Measurements from ENCODE around the gene TSPAN32.

TSPAN32 gene

GRCh38 chr11:2266586-2267305 lies 35.1 kb upstream of the TSPAN32 start:
- no peaks in the 10 kb centered on the region for H3K9me3 ChIP-seq (ENCODE audit: control insufficient read depth, insufficient read depth, low read depth, low read length)
- no peaks in the 10 kb centered on the region for H3K4me1 ChIP-seq (ENCODE audit: control insufficient read depth, insufficient read depth, low read length)
- ChIA-PET CTCF (interaction anchor here (1.5 kb wide), 1 partner anchor 154 kb away, joined by 5 read pairs; no protein-coding TSS in a partner anchor), POLR2A (no interaction called here)
- H3K27ac ChIP-seq (ENCODE audit: extremely low read depth, low read depth, low read length), result no peak overlapping the region
- TF ChIP-seq ZNF362 (tag by site-specific recombination; IDR thresholded peaks at IDR 0.05) (no peak), ZNF2 (tag by site-specific recombination; IDR thresholded peaks at IDR 0.05) (no peak), ZNF133 (tag by site-specific recombination; IDR thresholded peaks at IDR 0.05) (no peak), ZNF266 (tag by site-specific recombination; IDR thresholded peaks at IDR 0.05; ENCODE audit: low read depth) (no peak), ZNF311 (tag by site-specific recombination; IDR thresholded peaks at IDR 0.05; ENCODE audit: borderline replicate concordance) (no peak), ZFP37 (tag by site-specific recombination; IDR thresholded peaks at IDR 0.05) (no peak), OSR2 (tag by site-specific recombination; IDR thresholded peaks at IDR 0.05) (no peak), ZBTB8A (tag by site-specific recombination; IDR thresholded peaks at IDR 0.05) (no peak), ZNF521 (tag by site-specific recombination; IDR thresholded peaks at IDR 0.05) (no peak), ZNF677 (tag by site-specific recombination; IDR thresholded peaks at IDR 0.05) (no peak), GLI4 (tag by site-specific recombination; IDR thresholded peaks at IDR 0.05) (no peak), ZNF24 (tag by site-specific recombination; IDR thresholded peaks at IDR 0.05) (no peak), ZSCAN30 (tag by site-specific recombination; IDR thresholded peaks at IDR 0.05) (no peak), KLF9 (tag by site-specific recombination; IDR thresholded peaks at IDR 0.05; ENCODE audit: low read depth) (no peak)
- H3K36me3 ChIP-seq (ENCODE audit: control insufficient read depth in 2 of 2, insufficient read depth in 1 of 2, low read length in 2 of 2), result no peaks in the 10 kb centered on the region
- H3K4me3 ChIP-seq (ENCODE audit: low read depth, low read length), result no peak overlapping the region

- no peak for TF ChIP-seq ZNF426 (tag by site-specific recombination; IDR thresholded peaks at IDR 0.05)
- TF ChIP-seq BCL11A (tag by site-specific recombination; IDR thresholded peaks at IDR 0.05; ENCODE audit: low read depth), result no peak
- TF ChIP-seq ATF2 (tag by site-specific recombination; IDR thresholded peaks at IDR 0.05; ENCODE audit: low read depth), result no peak
- TF ChIP-seq ZEB2 (tag by site-specific recombination; IDR thresholded peaks at IDR 0.05), result no peak
- TF ChIP-seq TSHZ1 (tag by site-specific recombination; IDR thresholded peaks at IDR 0.05; ENCODE audit: borderline replicate concordance), result no peak
- TF ChIP-seq PRDM2 (tag by site-specific recombination; IDR thresholded peaks at IDR 0.05; ENCODE audit: borderline replicate concordance), result no peak
- no peak for TF ChIP-seq ZNF202 (tag by site-specific recombination; IDR thresholded peaks at IDR 0.05; ENCODE audit: borderline replicate concordance)
- no peaks in the 10 kb centered on the region for H3K4me1 ChIP-seq (ENCODE audit: control insufficient read depth, insufficient read depth, low read length)
- no peak overlapping the region for H3K27ac ChIP-seq (ENCODE audit: extremely low read depth, low read depth, low read length)
- CTCF ChIA-PET, result interaction anchor here (1.5 kb wide), 1 partner anchor 153 kb away, joined by 5 read pairs; no protein-coding TSS in a partner anchor
- no peaks in the 10 kb centered on the region for H3K36me3 ChIP-seq (ENCODE audit: control insufficient read depth in 2 of 2, insufficient read depth in 1 of 2, low read length in 2 of 2)
- POLR2A ChIA-PET, result no interaction called here
- no peaks in the 10 kb centered on the region for H3K9me3 ChIP-seq (ENCODE audit: control insufficient read depth, insufficient read depth, low read depth, low read length)
- H3K4me3 ChIP-seq (ENCODE audit: low read depth, low read length), result no peak overlapping the region
These were observed 34.4 kb upstream of the TSPAN32 start for GRCh38 chr11:2267306-2267850.
